Skin epidermis (tissue), 12 donors: Measurements from ENCODE around the gene BLVRB.
A peak's percentile ranks its signal among the peaks of the same experiment; 100 is the strongest.
"Not testable (repeated sequence)": the region's sequence is repeated elsewhere in the genome, so short reads cannot be mapped to it uniquely, and the experiment has no call there.

Experiments
- H3K27ac ChIP-seq, 21 experiments: fragments of 200-600 bp; sonication (generic) in 11 of 21; one replicate each; pipeline ENCODE4 v1.5.0; 2020; ENCODE audit warnings: mild to moderate bottlenecking in 3 of 21, inconsistent platforms in 2 of 21, moderate library complexity in 2 of 21
- H3K4me3 ChIP-seq, 7 experiments: fragments of 200-600 bp; sonication (generic) in 2 of 7; one replicate each; pipeline ENCODE4 v1.5.0; 2020; ENCODE audit warnings: inconsistent platforms in 2 of 7, mild to moderate bottlenecking in 2 of 7, moderate library complexity in 1 of 7

Gene BLVRB

GRCh38 chr19:40457048-40457447 is 8.5 kb downstream of the BLVRB start:
- Histone ChIP-seq H3K4me3 (no peak overlapping the region), H3K27ac (no peak overlapping the region)

GRCh38 chr19:40453943-40454342 is 11.6 kb downstream of the BLVRB start:
- H3K27ac ChIP-seq, H3K4me3 ChIP-seq: not testable (repeated sequence)

- no peak overlapping the region for H3K4me3 ChIP-seq
- H3K27ac ChIP-seq, result no peak overlapping the region
Measured at GRCh38 chr19:40453151-40453735, 12.3 kb downstream of the BLVRB start.

- no peak overlapping the region for H3K4me3 ChIP-seq
- H3K27ac ChIP-seq, result no peak overlapping the region
Measured at GRCh38 chr19:40452016-40452415, 13.5 kb downstream of the BLVRB start.

- H3K27ac ChIP-seq, result no peak overlapping the region
- no peak overlapping the region for H3K4me3 ChIP-seq
Measured at GRCh38 chr19:40450664-40451063, 14.9 kb downstream of the BLVRB start.

- no peak overlapping the region for H3K27ac ChIP-seq
Measured at GRCh38 chr19:40449506-40449905, 16.0 kb downstream of the BLVRB start.

GRCh38 chr19:40446263-40446784 is 19.2 kb downstream of the BLVRB start:
- peak overlapping the region in 2 of 21 experiments; percentile 9 to 30 for H3K27ac ChIP-seq
- H3K4me3 ChIP-seq, result no peak overlapping the region

More at GRCh38 chr19:40449506-40449905, 16.0 kb downstream of the BLVRB start:
- no peak overlapping the region for H3K4me3 ChIP-seq

GRCh38 chr19:40445780-40446262 is 19.7 kb downstream of the BLVRB start:
- Histone ChIP-seq H3K27ac (peak overlapping the region in 5 of 21 experiments; percentile 9 to 98 (median 30)), H3K4me3 (no peak overlapping the region)

GRCh38 chr19:40444825-40445312 is 20.7 kb downstream of the BLVRB start:
- peak overlapping the region; percentile 73 to 96 (median 94) for H3K4me3 ChIP-seq
- peak overlapping the region in 20 of 21 experiments; percentile 75 to 99 (median 92) for H3K27ac ChIP-seq

GRCh38 chr19:40444000-40444824 is 21.3 kb downstream of the BLVRB start, which contains the start of gene SERTAD3:
Gene SERTAD3 (minus strand): TSS chr19:40444335. CDS start chr19:40442080, 2,255 bp downstream.
- Histone ChIP-seq H3K4me3 (peak within 1 kb of the TSS; percentile 73 to 96 (median 94)), H3K27ac (peak within 1 kb of the TSS; percentile 28 to 99 (median 92))

GRCh38 chr19:40443131-40443999 is 22.2 kb downstream of the BLVRB start:
- H3K27ac ChIP-seq, result peak overlapping the region; percentile 28 to 99 (median 92)

GRCh38 chr19:40442328-40443130 is 23.0 kb downstream of the BLVRB start:
- Histone ChIP-seq H3K27ac (peak overlapping the region in 19 of 21 experiments; percentile 61 to 99 (median 90)), H3K4me3 (peak overlapping the region; percentile 73 to 96 (median 94))

More at GRCh38 chr19:40443131-40443999, 22.2 kb downstream of the BLVRB start:
- peak overlapping the region; percentile 73 to 96 (median 94) for H3K4me3 ChIP-seq

- peak overlapping the region in 10 of 21 experiments; percentile 5 to 99 (median 90) for H3K27ac ChIP-seq
- H3K4me3 ChIP-seq, result no peak overlapping the region
Measured at GRCh38 chr19:40441719-40442253, 23.8 kb downstream of the BLVRB start.

GRCh38 chr19:40438284-40438683 is 27.3 kb downstream of the BLVRB start:
- Histone ChIP-seq H3K27ac (no peak overlapping the region), H3K4me3 (no peak overlapping the region)

- Histone ChIP-seq H3K4me3 (peak overlapping the region; percentile 22 to 44 (median 32)), H3K27ac (peak overlapping the region; percentile 40 to 98 (median 92))
Measured at GRCh38 chr19:40433391-40434216, 31.9 kb downstream of the BLVRB start.

- Histone ChIP-seq H3K27ac (peak overlapping the region in 20 of 21 experiments; percentile 82 to 98 (median 92)), H3K4me3 (peak overlapping the region in 6 of 7 experiments; percentile 22 to 44 (median 34))
Measured at GRCh38 chr19:40432760-40433159, 32.8 kb downstream of the BLVRB start.

- H3K4me3 ChIP-seq, result no peak overlapping the region
- H3K27ac ChIP-seq, result peak overlapping the region in 1 of 21 experiments; percentile 94
Measured at GRCh38 chr19:40431698-40432097, 33.8 kb downstream of the BLVRB start.
